BE2C (cell line): Measurements from ENCODE around the gene VWA7.

ENCODE experiments used
- DNase-seq: peaks from one replicate; pipeline ENCODE4 v3.0.0-alpha.2; 2020
- H3K27me3 ChIP-seq: fragments of 250-450 bp; sonication (Bioruptor Pico); 2 replicates; pipeline ENCODE4 v1.5.1; 2020; ENCODE audit warnings: mild to moderate bottlenecking
- H3K36me3 ChIP-seq: fragments of 250-450 bp; sonication (Bioruptor Pico); 2 replicates; pipeline ENCODE4 v1.5.1; 2020; ENCODE audit warnings: mild to moderate bottlenecking
- H3K4me1 ChIP-seq: fragments of 250-450 bp; sonication (Bioruptor Pico); 2 replicates; pipeline ENCODE4 v1.5.1; 2020
- H3K4me3 ChIP-seq: 2 replicates; pipeline ENCODE4 v1.5.1; 2011; ENCODE audit warnings: low read depth, low read length
- H3K9me3 ChIP-seq: fragments of 250-450 bp; sonication (Bioruptor Pico); 2 replicates; pipeline ENCODE4 v1.5.1; 2020
- TF ChIP-seq, protein P1 (sequence below): IDR thresholded peaks from 2 replicates; pipeline ENCODE4 v1.5.1; 2012; ENCODE audit warnings: mild to moderate bottlenecking, low read depth, low read length

VWA7 gene

DNA sequence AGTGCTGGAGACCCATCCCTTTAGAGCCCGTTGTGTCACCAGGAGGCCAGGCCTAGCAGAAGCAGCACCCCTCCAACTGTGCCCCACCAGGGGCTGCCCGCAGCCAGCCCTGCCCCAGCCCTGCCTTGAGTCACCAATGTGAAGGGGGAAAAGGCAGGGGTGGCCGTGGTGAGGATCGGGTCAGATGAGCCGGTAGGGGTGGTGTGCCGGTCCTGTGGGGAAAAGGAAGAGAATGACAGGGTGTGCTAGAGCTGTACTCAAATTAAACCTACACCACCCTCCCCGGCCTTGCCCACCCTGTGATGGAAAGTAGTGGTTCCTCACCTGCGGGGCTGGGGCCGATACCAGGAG is 11.6 kb downstream of the VWA7 start:
- no peak overlapping the region for H3K4me3 ChIP-seq
- H3K4me1 ChIP-seq: no peaks in the 10 kb centered on the region
- TF ChIP-seq, protein P1, sequence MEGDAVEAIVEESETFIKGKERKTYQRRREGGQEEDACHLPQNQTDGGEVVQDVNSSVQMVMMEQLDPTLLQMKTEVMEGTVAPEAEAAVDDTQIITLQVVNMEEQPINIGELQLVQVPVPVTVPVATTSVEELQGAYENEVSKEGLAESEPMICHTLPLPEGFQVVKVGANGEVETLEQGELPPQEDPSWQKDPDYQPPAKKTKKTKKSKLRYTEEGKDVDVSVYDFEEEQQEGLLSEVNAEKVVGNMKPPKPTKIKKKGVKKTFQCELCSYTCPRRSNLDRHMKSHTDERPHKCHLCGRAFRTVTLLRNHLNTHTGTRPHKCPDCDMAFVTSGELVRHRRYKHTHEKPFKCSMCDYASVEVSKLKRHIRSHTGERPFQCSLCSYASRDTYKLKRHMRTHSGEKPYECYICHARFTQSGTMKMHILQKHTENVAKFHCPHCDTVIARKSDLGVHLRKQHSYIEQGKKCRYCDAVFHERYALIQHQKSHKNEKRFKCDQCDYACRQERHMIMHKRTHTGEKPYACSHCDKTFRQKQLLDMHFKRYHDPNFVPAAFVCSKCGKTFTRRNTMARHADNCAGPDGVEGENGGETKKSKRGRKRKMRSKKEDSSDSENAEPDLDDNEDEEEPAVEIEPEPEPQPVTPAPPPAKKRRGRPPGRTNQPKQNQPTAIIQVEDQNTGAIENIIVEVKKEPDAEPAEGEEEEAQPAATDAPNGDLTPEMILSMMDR: no peak
- DNase-seq: no peak
- no peaks in the 10 kb centered on the region for H3K9me3 ChIP-seq
- H3K36me3 ChIP-seq: no peaks in the 10 kb centered on the region
- H3K27me3 ChIP-seq: no peaks in the 10 kb centered on the region

DNA sequence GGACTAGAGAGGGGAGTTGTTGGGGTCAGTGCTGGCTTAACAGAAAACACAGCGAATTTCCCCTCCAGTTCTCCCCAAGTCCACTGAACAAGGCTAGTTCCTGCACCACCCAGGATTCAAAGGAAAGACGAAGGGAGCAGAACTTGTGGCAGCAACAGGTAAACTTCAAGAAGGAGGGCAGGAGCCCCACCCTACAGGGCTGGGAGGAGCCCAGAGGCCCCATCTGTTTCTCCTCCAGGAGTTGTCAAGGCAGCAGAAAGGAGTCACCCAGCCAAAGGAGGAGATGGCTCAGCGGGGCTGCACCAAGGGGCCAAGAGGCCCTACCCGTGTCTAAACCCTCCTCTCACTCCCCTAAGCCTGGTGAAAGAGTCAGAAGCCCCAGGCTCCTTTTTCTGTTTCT is 12.9 kb downstream of the VWA7 start:
- no peaks in the 10 kb centered on the region for H3K36me3 ChIP-seq

DNA sequence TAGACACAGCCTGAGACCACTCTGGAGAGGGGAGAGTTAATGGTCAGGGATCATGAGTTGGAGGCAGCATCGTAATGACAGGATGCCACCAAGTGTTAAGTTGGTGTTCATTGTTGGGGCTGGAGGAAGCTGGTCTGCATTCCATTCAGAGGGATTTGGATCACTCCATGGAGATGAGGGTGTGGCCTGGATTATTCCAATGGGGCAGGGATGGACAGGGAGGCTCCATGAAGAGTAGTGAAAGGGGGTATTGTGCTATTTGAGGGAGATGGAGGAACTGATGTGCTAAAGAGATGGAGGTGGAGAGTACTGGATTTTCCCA is 13.5 kb downstream of the VWA7 start:
- Histone ChIP-seq H3K4me3 (no peak overlapping the region), H3K27me3 (no peaks in the 10 kb centered on the region), H3K4me1 (no peaks in the 10 kb centered on the region), H3K36me3 (no peaks in the 10 kb centered on the region), H3K9me3 (no peaks in the 10 kb centered on the region)
- TF ChIP-seq, protein P1: no peak
- DNase-seq: no peak

More for the DNA sequence above, 12.9 kb downstream of the VWA7 start:
- no peaks in the 10 kb centered on the region for H3K9me3 ChIP-seq
- DNase-seq: no peak
- TF ChIP-seq, protein P1: no peak
- H3K27me3 ChIP-seq: no peaks in the 10 kb centered on the region
- H3K4me1 ChIP-seq: no peaks in the 10 kb centered on the region
- H3K4me3 ChIP-seq: no peak overlapping the region

DNA sequence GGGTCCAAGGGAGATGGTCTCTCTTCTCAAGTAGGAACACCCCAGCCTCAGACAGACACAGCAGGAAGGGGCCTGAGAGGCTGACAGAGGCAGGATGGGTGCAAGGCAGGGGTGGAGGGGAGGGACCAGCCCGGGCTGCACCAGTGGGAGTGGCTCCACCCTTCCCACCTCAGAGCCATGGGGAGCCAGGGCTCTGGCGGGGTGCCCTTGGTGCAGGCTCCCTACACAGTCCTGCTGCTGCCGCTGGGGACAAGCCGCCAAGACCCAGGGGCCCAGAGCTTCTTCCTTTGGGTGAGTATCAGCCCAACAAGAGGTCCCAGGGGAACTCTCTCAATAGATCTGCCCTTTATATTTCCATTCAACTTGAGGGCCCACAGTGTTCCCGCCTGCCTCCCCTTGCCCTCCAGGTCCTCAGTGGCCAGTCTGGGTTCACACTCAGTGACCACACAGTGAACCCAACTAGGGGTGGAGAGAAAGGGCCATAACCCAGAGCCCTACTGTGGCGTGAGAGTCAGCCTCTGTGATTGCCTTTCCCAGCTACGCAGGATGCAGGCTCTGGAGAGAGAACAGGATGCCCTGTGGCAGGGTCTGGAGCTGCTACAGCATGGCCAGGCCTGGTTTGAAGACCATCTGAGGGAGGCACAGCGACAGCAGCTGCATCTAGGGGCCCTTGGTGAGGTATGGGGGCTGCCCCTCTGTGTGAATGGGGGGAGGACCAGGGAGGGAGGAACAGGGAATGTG is 14.1 kb downstream of the VWA7 start:
- DNase-seq: no peak
- TF ChIP-seq, protein P1: no peak
- no peaks in the 10 kb centered on the region for H3K4me1 ChIP-seq
- H3K36me3 ChIP-seq: no peaks in the 10 kb centered on the region
- no peaks in the 10 kb centered on the region for H3K27me3 ChIP-seq
- no peak overlapping the region for H3K4me3 ChIP-seq
- H3K9me3 ChIP-seq: no peaks in the 10 kb centered on the region

DNA sequence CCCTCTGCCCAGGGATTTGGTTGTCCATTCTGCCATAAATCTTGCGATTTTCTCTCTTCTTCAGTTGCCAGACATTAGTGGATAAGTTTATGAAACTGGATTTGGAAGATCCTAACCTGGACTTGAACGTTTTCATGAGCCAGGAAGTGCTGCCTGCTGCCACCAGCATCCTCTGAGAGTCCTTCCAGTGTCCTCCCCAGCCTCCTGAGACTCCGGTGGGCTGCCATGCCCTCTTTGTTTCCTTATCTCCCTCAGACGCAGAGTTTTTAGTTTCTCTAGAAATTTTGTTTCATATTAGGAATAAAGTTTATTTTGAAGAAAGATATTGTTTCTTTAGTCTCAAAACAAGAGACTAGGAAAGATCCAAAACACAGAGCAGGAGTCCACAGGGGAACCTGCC is 14.8 kb downstream of the VWA7 start, which contains the start of gene SAPCD1:
Gene SAPCD1 (plus strand): TSS at position 301 of the 400 bp plus-strand sequence. CDS start 399 bp downstream, outside the sequence.
- Histone ChIP-seq H3K36me3 (no peaks in the 10 kb centered on the region), H3K4me1 (no peaks in the 10 kb centered on the region), H3K4me3 (no peak within 1 kb of the TSS), H3K9me3 (no peaks in the 10 kb centered on the region), H3K27me3 (no peaks in the 10 kb centered on the region)
- TF ChIP-seq, protein P1: no peak
- DNase-seq: no peak

DNA sequence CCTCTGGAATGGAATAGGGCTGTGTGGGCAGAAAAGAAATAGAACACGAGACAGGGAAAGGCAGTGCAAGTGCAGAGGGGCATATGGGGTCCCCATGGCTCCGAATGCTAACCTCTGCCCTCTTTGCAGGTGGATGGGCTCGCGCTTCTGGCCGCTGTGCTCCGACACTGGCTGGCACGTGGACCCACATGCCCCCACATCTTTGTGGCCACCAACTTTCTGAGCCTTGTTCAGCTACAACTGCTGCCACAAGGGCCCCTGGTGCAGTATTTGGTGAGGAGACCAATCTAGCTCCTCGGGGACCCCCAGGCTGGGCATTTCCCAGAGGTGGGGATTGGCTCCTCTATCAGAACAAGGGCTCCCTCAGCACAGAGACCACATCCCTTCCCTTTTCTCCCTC is 15.8 kb downstream of the VWA7 start:
- TF ChIP-seq, protein P1: no peak
- no peaks in the 10 kb centered on the region for H3K9me3 ChIP-seq
- H3K36me3 ChIP-seq: no peaks in the 10 kb centered on the region
- H3K4me1 ChIP-seq: no peaks in the 10 kb centered on the region
- no peak overlapping the region for H3K4me3 ChIP-seq
- no peak for DNase-seq
- H3K27me3 ChIP-seq: no peaks in the 10 kb centered on the region
